NT2/D1 (cell line): ENCODE results near the gene C7.

ENCODE experiments used
- SUZ12 ChIP-seq: IDR thresholded peaks from 2 replicates; pipeline ENCODE4 v1.6.1; 2011; ENCODE audit not compliant: insufficient read length, insufficient read depth; ENCODE audit errors: extremely low read depth
- YY1 ChIP-seq: IDR thresholded peaks from 2 replicates; pipeline ENCODE4 v1.6.1; 2011; ENCODE audit not compliant: insufficient read length, insufficient read depth
- ZNF274 ChIP-seq: IDR thresholded peaks from 2 replicates; pipeline ENCODE4 v1.6.1; 2011; ENCODE audit warnings: mild to moderate bottlenecking, low read depth, low read length

DNA sequence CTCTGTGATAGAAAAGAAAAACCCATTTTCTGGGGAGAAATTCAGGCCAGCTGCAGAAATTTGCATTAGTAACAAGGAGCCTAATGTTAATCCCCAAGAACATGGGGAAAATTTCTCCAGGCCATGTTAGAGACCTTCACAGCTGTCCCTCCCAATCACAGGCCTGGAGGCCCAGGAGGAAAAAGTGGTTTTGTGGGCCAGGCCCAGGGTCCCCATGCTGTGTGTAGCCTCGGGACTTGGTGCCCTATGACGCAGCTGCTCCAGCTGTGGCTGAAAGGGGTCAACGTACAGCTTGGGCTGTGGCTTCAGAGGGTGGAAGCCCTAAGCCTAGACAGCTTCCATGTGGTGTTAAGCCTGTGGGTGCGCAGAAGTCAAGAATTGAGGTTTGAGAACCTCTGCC, 27.0 kb upstream of the C7 start:
- TF ChIP-seq ZNF274 (no peak), YY1 (no peak), SUZ12 (no peak)
